GM18505 (cell line): ENCODE data around the gene BMPR1B.

Source experiments
- ATAC-seq: cut with Tn5 transposase; IDR thresholded peaks from one replicate; pipeline ENCODE4 v1.9.1; 2021; ENCODE audit not compliant: unreplicated experiment
- POLR2A ChIP-seq: IDR thresholded peaks from 4 replicates; pipeline ENCODE4 v1.6.1; 2011; ENCODE audit warnings: borderline replicate concordance; ENCODE audit not compliant: insufficient read depth, insufficient read length; ENCODE audit errors: extremely low read depth

Gene BMPR1B

DNA sequence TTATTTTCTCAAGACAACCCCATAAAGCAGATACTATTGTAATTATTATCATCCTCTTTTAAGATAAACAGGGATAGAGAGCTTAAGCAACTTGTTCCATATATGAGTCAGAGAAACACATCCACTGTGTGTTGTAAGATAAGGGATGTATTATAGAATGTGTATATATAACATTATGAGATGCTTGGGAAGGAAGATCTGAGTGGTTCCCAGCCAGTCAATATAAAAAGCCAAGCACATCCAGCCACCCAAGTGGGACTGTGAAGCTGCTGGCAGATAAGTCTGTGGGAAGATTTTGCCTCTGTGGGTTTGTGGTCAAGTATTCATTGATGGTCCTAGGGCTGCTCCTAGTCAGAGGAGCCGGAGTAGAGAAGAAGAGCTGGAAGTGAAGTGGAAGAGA is 16.5 kb upstream of the BMPR1B start:
- no peak for ATAC-seq

DNA sequence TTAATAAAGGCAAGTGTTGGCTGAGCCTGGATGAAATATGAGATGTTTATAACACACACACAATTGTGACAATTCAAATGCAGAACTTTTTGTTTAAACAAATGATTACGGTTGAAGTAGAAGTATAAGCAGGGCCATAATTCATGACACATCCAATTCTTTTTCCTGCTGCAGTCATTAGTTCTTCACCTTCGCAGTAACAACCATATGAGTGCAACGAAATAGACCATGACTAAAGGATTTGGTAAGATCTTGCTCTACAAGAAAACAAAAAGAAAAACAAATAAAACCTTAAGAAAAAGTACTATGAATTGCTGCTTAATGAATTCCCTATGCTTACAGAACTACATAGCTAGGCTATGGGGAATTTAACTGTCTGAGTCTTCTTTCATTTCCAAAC is 13.9 kb upstream of the BMPR1B start:
- no peak for TF ChIP-seq POLR2A
- ATAC-seq: no peak

More for the DNA sequence above, 16.5 kb upstream of the BMPR1B start:
- no peak for TF ChIP-seq POLR2A

DNA sequence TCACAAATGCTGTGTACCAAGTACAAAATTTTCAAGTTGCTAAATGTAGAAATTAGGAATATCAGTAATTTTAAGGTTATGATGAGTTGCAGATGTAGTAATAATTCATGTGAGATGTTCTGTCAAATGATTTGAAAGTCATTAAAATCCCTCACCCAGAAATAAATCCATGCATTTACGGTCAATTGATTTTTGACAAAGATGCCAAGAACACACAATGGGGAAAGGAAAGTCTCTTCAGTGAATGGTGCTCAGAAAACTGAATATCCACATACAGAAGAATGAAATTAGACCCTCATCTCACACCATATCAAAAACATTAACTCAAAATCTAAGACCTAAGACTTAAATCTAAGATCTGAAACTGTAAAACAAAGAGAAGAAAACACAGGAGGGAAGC is 12.9 kb upstream of the BMPR1B start:
- TF ChIP-seq POLR2A: no peak
- ATAC-seq: no peak

DNA sequence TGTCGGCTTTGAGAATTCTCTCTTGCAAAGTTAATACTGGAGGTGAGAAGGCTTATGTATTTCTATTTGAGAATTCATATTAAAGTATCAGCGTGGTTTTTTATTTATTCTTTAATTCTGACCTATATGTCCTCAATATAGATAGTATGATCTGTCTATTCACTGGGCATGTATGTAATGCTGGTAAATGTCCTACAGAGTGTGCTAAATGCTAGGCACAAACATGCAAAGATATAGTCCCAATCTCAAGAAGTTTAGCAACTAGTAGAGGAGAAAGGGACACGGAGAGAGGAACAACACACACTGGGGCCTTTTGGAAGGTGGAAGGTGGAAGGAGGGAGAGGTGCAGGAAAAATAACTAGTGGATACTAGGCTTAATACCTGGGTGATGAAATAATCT is 11.0 kb upstream of the BMPR1B start:
- no peak for TF ChIP-seq POLR2A
- no peak for ATAC-seq

DNA sequence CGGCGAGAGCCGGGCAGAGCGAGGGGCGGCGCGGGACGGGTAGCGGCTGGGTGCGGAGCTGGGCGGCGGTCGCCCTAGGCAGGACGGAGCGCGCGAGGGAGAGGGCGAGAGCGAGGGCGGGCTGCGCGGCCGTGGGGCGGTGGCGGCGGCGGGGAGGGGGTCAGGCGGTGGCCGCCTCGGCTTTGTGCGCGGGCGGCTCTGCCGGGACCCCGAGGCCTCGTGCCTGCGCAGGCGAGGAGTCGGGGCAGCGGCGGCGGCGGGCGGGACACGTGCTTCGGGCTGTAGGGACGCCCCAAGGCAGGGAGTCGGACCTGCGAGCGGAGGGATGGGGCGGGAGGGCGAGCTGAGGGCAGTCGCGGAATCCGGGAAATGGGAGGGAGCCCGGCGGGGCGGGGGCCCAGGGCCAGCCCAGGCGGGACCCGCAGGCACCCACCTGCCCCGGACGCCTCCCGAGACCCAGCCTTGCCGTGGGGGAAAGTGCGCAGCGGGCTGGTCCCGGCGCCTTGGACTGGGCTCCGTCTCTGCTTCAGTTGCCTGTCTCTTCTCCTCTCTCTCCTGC is 465 bp downstream of the BMPR1B start:
- TF ChIP-seq POLR2A: no peak
- no peak for ATAC-seq

DNA sequence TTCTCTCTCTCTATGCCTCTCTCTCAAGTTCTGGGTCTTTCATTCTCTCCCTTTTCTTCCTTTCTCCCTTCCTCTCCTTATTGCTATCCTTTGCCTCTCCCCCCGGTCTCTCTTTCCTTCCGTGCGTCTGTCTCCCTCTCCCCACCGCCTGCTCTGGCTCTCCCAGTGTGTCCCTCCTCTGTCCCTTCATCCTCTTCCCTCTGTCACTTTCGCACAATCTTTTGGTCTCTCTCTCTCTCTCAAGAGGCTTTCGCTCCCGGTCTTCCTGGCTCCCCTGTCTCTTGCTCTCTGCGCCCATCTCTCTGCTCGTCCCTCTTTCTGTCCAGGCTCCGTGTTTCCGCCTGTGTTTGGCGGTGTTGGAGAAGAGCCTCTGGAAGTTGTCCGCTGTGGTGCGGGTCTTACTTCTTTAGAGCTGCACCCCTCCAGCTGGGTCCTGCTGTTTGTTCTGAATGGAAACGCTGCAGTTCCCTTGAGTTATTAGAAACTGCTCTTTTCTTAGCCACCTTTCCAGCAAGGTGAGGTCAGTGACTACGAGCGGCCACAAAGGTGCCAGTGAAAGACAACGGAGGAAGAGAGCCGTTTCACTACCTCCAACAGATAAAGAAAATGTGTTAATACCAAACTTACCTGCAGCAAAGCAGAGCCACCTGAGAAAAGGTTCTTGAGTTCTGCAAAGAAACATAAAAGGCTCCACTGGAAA is 1.1 kb downstream of the BMPR1B start:
- no peak for TF ChIP-seq POLR2A
- no peak for ATAC-seq

DNA sequence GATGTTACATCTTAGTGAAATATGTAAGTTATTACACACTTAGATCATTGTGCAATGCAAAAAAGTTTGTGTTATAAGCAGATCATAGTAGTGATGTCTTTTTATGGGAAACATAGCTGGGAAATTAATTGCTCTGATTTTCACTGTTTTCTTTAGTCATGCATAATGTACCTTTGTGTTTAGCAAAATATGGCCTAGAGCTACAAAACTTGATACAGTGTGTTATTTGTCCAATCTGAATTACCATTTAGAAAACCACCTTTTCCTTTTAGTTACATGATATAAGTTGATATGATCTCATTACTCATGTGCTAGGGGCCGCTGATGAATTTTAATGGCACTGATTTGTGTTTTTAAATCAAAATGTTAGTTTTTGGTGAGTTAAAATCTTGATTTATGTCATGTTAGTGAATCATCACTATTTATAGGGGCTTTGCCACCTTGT is 2.0 kb downstream of the BMPR1B start:
- ATAC-seq: no peak
- TF ChIP-seq POLR2A: no peak

DNA sequence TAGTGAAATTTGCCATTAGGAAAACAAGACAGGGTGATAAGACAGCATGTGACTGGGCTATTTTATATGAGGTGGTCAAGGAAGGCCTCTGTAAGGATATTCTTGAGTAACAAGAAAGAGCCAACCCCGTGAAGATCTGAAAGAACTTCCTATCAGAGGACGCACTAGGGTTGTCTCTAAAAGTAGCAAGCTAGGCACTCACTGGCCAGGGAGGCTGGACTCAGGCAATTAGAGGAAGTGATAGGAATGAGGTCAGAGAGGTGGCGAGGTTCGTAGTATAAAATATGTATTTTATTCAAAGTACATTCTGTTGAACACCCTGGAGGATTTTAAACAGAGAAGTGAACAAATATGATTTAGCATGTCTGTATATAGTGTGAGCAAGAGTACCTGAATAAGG is 4.6 kb downstream of the BMPR1B start:
- TF ChIP-seq POLR2A: no peak
- no peak for ATAC-seq

DNA sequence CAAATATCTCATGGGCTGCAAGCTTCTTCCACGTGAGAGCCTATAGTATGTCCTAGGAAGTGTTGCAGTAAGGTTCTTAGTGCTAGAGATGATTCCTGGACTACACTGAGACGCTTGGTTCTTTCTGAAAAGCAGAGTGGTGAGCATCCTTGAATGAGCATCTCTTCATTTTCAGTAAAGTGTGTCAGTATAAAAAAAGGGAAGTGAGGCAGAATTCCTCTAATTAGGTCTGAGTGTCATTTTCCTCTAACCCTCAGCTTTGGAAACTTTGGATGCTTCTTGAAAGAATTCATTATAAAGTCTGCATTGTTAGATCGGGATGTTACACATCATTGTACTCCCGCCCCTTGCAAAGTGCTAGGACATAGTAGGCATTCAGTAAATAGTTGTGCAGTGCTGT is 5.2 kb downstream of the BMPR1B start:
- no peak for TF ChIP-seq POLR2A
- ATAC-seq: no peak

DNA sequence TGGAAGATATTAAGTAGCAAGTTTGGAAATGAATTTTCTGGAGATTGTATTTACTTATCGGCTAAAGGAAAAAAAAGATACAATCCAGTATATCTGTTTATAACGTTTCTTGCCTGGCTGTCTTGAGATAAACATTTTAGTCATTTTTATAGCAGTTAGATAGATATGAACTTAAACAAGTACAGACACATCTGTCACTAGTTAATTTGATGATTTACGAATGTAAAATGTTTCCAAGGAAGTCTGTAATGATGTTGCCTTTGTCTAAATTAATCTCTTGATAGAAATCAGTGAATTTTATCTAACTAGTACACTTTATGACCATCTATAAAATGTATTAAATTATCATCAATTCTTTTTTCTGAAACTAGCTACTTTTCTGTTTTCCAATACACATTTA is 5.7 kb downstream of the BMPR1B start:
- no peak for ATAC-seq

DNA sequence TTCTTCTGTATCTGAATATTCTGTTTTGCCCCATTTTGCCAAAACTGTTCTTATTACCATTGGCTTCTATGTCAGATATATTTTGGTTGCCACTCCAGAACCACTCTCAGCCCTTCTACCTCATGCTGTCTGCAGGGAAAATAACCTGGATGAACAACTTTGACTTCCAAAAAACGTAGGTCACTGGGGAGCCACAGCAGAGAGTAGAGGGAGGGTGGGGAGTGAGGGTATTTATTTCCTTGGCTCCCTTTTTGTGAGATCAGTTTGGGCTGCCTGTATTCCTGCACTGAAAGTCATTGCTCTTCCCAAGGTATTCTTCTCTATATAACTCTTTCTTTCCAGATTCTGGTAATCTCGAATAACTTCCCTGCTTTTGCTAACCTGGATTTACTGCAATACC is 6.3 kb downstream of the BMPR1B start:
- ATAC-seq: no peak
- no peak for TF ChIP-seq POLR2A

More for the DNA sequence above, 5.7 kb downstream of the BMPR1B start:
- TF ChIP-seq POLR2A: no peak

DNA sequence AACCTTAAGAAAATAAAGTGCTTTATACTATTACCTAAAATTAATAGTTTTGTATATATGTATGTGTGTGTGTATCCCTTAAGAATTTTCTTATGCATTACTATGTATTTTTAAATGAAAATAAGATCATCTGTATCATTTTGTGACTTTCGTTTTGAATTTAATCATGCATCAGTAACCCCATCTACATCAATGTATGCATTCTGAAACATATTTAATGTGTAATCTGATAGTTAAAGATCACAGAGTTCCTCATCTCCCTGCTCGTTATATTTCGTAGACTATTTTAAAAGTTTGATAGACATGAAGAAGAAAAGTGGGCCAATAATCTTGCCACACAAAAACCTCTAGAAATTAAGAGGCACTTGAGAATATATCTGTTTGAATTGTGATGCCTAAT is 7.4 kb downstream of the BMPR1B start:
- ATAC-seq: no peak
- TF ChIP-seq POLR2A: no peak

DNA sequence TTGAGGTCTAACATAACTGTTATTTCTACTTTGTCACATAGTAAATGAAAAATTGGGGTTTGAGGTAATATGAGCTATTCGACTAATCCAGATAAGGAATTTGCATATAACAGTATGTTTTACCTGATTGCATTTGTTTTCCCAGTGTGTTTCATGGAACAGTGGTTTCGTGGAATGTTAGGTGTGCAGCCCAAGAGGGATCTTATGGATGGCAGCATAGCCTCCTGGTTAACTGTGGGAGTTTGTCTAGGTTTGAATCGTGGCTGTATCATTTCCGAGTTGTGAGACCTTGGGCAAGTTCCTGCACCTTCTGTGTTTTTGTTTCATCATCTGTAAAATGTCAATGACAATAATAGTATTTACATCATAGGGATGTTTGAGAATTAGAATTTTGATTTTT is 7.9 kb downstream of the BMPR1B start:
- ATAC-seq: no peak
- no peak for TF ChIP-seq POLR2A

DNA sequence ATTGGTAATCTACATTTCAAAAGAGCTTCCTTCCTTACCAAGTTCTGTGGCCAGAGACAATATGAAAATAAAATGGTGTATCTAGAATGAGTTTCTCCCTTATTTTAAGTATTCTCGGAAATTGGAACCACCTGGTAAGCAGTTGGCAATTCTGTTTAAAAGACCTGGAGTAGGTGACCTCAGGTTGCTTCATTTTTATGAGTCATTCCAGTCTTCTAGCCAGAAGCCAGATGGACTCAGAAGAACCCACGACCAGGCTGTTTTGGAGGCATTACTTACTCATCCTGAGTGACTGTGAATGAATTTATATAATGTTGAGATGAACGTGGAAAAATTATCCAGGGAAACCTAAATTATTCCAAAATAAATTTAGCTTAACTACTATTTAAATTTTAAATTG is 9.1 kb downstream of the BMPR1B start:
- ATAC-seq: no peak
- no peak for TF ChIP-seq POLR2A
